GM21825 (cell line): ENCODE results near the gene WDR7.

Experiments used
- ATAC-seq: cut with Tn5 transposase; IDR thresholded peaks from one replicate; pipeline ENCODE4 v1.9.1; 2021; ENCODE audit warnings: mild to moderate bottlenecking, moderate library complexity; ENCODE audit not compliant: unreplicated experiment

Gene WDR7

GRCh38 chr18:56983275-56983992, 332.3 kb downstream of the WDR7 start:
- ATAC-seq: no peak

- ATAC-seq: no peak
Observed at GRCh38 chr18:56984731-56985130, 333.6 kb downstream of the WDR7 start.

GRCh38 chr18:56986829-56987228, 335.7 kb downstream of the WDR7 start:
- no peak for ATAC-seq

GRCh38 chr18:56987236-56987635, 336.1 kb downstream of the WDR7 start:
- no peak for ATAC-seq

- no peak for ATAC-seq
Observed at GRCh38 chr18:56988022-56988421, 336.9 kb downstream of the WDR7 start.

- ATAC-seq: no peak
Observed at GRCh38 chr18:56990678-56991077, 339.5 kb downstream of the WDR7 start.

GRCh38 chr18:56992777-56993176, 341.6 kb downstream of the WDR7 start:
- no peak for ATAC-seq

GRCh38 chr18:56995579-56996188, 344.5 kb downstream of the WDR7 start:
- no peak for ATAC-seq

- no peak for ATAC-seq
Observed at GRCh38 chr18:56997200-56997599, 346.0 kb downstream of the WDR7 start.

GRCh38 chr18:56999823-57000222, 348.7 kb downstream of the WDR7 start:
- ATAC-seq: no peak

GRCh38 chr18:57002627-57003026, 351.5 kb downstream of the WDR7 start:
- ATAC-seq: no peak

GRCh38 chr18:57003342-57003741, 352.2 kb downstream of the WDR7 start:
- ATAC-seq: no peak

GRCh38 chr18:57004366-57005121, 353.4 kb downstream of the WDR7 start:
- ATAC-seq: peak; percentile 96

- no peak for ATAC-seq
Observed at GRCh38 chr18:57008001-57008686, 357.0 kb downstream of the WDR7 start.

GRCh38 chr18:57009844-57010243, 358.7 kb downstream of the WDR7 start:
- no peak for ATAC-seq

- ATAC-seq: no peak
Observed at GRCh38 chr18:57014772-57015413, 363.7 kb downstream of the WDR7 start.

- ATAC-seq: no peak
Observed at GRCh38 chr18:57015451-57015850, 364.3 kb downstream of the WDR7 start.

GRCh38 chr18:57018845-57019244, 367.7 kb downstream of the WDR7 start:
- ATAC-seq: no peak

GRCh38 chr18:57022716-57023115, 371.6 kb downstream of the WDR7 start:
- ATAC-seq: no peak

- no peak for ATAC-seq
Observed at GRCh38 chr18:57023275-57023882, 372.2 kb downstream of the WDR7 start.
